GM12878 (cell line): ENCODE results near the gene ETFBKMT. TPM values are rescaled to one million over a fixed set of nuclear protein-coding genes. Genes with fewer than 3 reads are reported as not detected.

ENCODE experiments used
- ATAC-seq: fragments of 200-7000 bp; cut with Tn5 transposase; 3 replicates; pipeline ENCODE4 v1.9.1; 2020; ENCODE audit warnings: mild to moderate bottlenecking, moderate library complexity
- BruUV-seq: library from RNA; stranded (reverse); fragments of 400-500 nt; replicated peaks from 2 replicates; lab custom pipeline; 2021; lab: Mats Ljungman, UMichigan
- CTCF ChIA-PET: fragments of 300-600 bp; sonication (Branson Sonifier 250); formaldehyde crosslinking; extraction: SDS; loops from one replicate; lab custom pipeline; 2021; ENCODE audit warnings: inconsistent platforms; lab: Yijun Ruan, JAX
- POLR2A ChIA-PET: fragments of 350-600 bp; formaldehyde crosslinking; extraction: SDS; loops from one replicate; lab custom pipeline; 2021; ENCODE audit warnings: inconsistent platforms; lab: Charles Lee
- RAD21 ChIA-PET: fragments of 300-600 bp; sonication (Branson Sonifier 250); formaldehyde crosslinking; loops from one replicate; lab custom pipeline; 2023; ENCODE audit warnings: antibody characterized with exemption; ENCODE audit not compliant: unreplicated experiment; lab: Charles Lee
- SMC1A ChIA-PET: fragments of 300-600 bp; sonication (Branson Sonifier 250); formaldehyde crosslinking; loops from one replicate; lab custom pipeline; 2023; ENCODE audit not compliant: unreplicated experiment, uncharacterized antibody; lab: Charles Lee
- DNase-seq: peaks from one replicate; pipeline ENCODE4 v3.0.0-alpha.2; 2011; ENCODE audit warnings: low read depth, low spot score
- FAIRE-seq: peaks from 3 replicates; lab custom pipeline; 2011; peaks lifted over from hg19 to GRCh38; lab: Jason Lieb, UNC
- H2AFZ ChIP-seq: 2 replicates; pipeline ENCODE4 v1.6.0; 2011; ENCODE audit warnings: low read depth, low read length, control low read depth; ENCODE audit not compliant: control insufficient read depth
- H3K27ac ChIP-seq: 2 replicates; pipeline ENCODE4 v1.5.1; 2011; ENCODE audit warnings: control low read depth; ENCODE audit not compliant: control insufficient read depth, insufficient read depth
- H3K27me3 ChIP-seq, 2 experiments: replicated peaks in 1 of 2; 2 replicates each; pipeline versions ENCODE4 v1.6.0 to v1.6.1; 2011; ENCODE audit warnings: low read length in 1 of 2; ENCODE audit not compliant: control insufficient read depth in 2 of 2, insufficient read depth in 2 of 2
- H3K36me3 ChIP-seq, 2 experiments: 2 replicates each; pipeline ENCODE4 v1.5.1; 2011; ENCODE audit warnings: low read length in 1 of 2; ENCODE audit not compliant: control insufficient read depth in 2 of 2, insufficient read depth in 2 of 2
- H3K4me1 ChIP-seq: 2 replicates; pipeline ENCODE4 v1.6.1; 2011; ENCODE audit warnings: mild to moderate bottlenecking, low read length, moderate library complexity, mixed read lengths; ENCODE audit not compliant: control insufficient read depth, insufficient read depth
- H3K4me2 ChIP-seq: 2 replicates; pipeline ENCODE4 v1.6.0; 2011; ENCODE audit warnings: control low read depth; ENCODE audit not compliant: control insufficient read depth, insufficient read depth
- H3K4me3 ChIP-seq: fragments of 200-600 bp; sonication (generic); 2 replicates; pipeline ENCODE4 v1.5.1; 2016
- H3K79me2 ChIP-seq: 2 replicates; pipeline ENCODE4 v1.6.0; 2011; ENCODE audit warnings: low read length; ENCODE audit not compliant: control insufficient read depth, insufficient read depth
- H3K9ac ChIP-seq: 2 replicates; pipeline ENCODE4 v1.8.0; 2011; ENCODE audit warnings: low read length, control low read depth, mixed read lengths; ENCODE audit not compliant: control insufficient read depth, insufficient read depth
- H3K9me3 ChIP-seq: replicated peaks from 3 replicates; pipeline ENCODE4 v1.5.1; 2011; ENCODE audit warnings: mild to moderate bottlenecking, low read length; ENCODE audit not compliant: control insufficient read depth, insufficient read depth
- H4K20me1 ChIP-seq: 2 replicates; pipeline ENCODE4 v1.6.0; 2011; ENCODE audit not compliant: control insufficient read depth, insufficient read depth
- BCL11A ChIP-seq: IDR thresholded peaks from 2 replicates; pipeline ENCODE4 v1.6.1; 2011; ENCODE audit warnings: low read depth, low read length
- CEBPZ ChIP-seq: fragments of 150-350 bp; IDR thresholded peaks from 2 replicates; pipeline ENCODE4 v1.6.1; 2016; ENCODE audit warnings: low read depth, low read length
- CHD1 ChIP-seq: IDR thresholded peaks from 2 replicates; pipeline ENCODE4 v1.6.1; 2012; ENCODE audit warnings: low read depth, low read length, improper control_type of control experiment
- HDAC2 ChIP-seq: fragments of 200-600 bp; sonication (generic); IDR thresholded peaks from 2 replicates; pipeline ENCODE4 v1.6.1; 2017
- PML ChIP-seq: IDR thresholded peaks from 2 replicates; pipeline ENCODE4 v1.6.1; 2012; ENCODE audit warnings: low read length, inconsistent platforms
- POLR2A ChIP-seq: IDR thresholded peaks from 2 replicates; pipeline ENCODE4 v1.6.1; 2011; ENCODE audit warnings: low read depth, mild to moderate bottlenecking, low read length
- STAT1 ChIP-seq: fragments of 450-650 bp; conservative IDR thresholded peaks from 2 replicates; pipeline ENCODE4 v1.6.1; 2014; ENCODE audit warnings: antibody characterized with exemption, mild to moderate bottlenecking
- WGBS: methylation state at CpG from one replicate; pipeline ENCODE4 v1.1.6; 2016; ENCODE audit warnings: low lambda C conversion rate; ENCODE audit not compliant: insufficient replicate concordance, insufficient coverage; ENCODE audit errors: missing lambda C conversion rate; 5-methylcytosine and 5-hydroxymethylcytosine counted together
- in situ Hi-C: fragments of 300-500 bp; cut with MboI; formaldehyde crosslinking; loops from 9 replicates; pipeline ENCODE4 v1.14.3; 2018; ENCODE audit warnings: mixed read lengths
- intact Hi-C: fragments of 100-400 bp; cut with micrococcal nuclease; formaldehyde crosslinking; loops from one replicate; pipeline ENCODE4 v1.14.2; 2022; ENCODE audit not compliant: unreplicated experiment
- polyA plus RNA-seq, 11 experiments: library from polyadenylated mRNA; depleted of rRNA in 4 of 11; unstranded in 6 of 11; stranded (reverse) in 5 of 11; fragments of >200 nt; fragmentation: Nextera tagmentation in 4 of 11; fragmentation: Illumina TruSeq in 1 of 11; extraction: Ambion mirVana in 4 of 11; extraction: Trizol in 1 of 11; gene quantifications; 1 replicate in 1 of 11; 2 replicates in 10 of 11; pipeline versions ENCODE4 v1.2.1 to v1.2.3, GENCODE V29; 2011 to 2016; ENCODE audit warnings: inconsistent platforms in 2 of 11, missing spikeins in 2 of 11, low read depth in 1 of 11
- total RNA-seq, 4 experiments: library from RNA; depleted of rRNA in 3 of 4; stranded (reverse); fragments of >200 nt in 3 of 4; fragmentation: Illumina TruSeq in 1 of 4; extraction: Trizol in 1 of 4; gene quantifications; 2 replicates each; pipeline versions ENCODE4 v1.2.1 to v1.2.3, GENCODE V29; 2013 to 2021
- TF ChIP-seq, protein P1 (sequence below): IDR thresholded peaks from 2 replicates; pipeline ENCODE4 v1.6.1; 2012; ENCODE audit warnings: mild to moderate bottlenecking, low read depth, low read length
- TF ChIP-seq, protein P2 (sequence below): fragments of 450-650 bp; IDR thresholded peaks from 2 replicates; pipeline ENCODE4 v1.6.1; 2017; ENCODE audit warnings: borderline replicate concordance
- TF ChIP-seq, protein P3 (sequence below): IDR thresholded peaks from 2 replicates; pipeline ENCODE4 v1.6.1; 2012; ENCODE audit warnings: low read depth, low read length, improper control_type of control experiment

ETFBKMT gene
- total and polyA plus RNA-seq, 10 of the 15 experiments (the other 5 are each of a cell fraction or from before 2014, with no cell fraction given): 0.25 to 1.1 (median 0.65) TPM

DNA sequence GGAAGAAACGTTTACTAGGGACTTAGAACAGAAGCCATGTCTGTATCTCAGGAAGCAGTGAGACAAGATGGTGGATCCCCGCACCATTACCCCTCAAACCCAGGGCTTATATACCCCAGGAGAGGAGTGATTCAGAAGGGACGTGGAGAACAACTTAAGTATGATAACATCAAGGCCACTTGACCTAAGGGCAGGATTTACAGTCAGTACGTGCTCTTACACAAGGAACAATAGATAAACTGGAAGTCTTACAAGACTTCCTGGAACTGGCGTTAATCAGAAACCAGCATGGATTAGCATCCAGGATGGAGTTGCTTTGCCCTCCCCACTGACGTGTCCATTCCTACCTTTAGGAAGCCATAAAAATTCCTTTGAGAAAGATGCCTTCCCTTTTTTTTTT, 8.6 kb upstream of the ETFBKMT start:
- CTCF ChIA-PET: interaction anchor here (3.7 kb wide), 1 partner anchor 247 kb away, joined by 37 read pairs; no protein-coding TSS in a partner anchor
- H3K4me2 ChIP-seq: no peak overlapping the region

More for the DNA sequence above, 8.6 kb upstream of the ETFBKMT start:
- DNase-seq (no peak), FAIRE-seq (no peak), ATAC-seq (no peak)
- H3K9me3 ChIP-seq: no peaks in the 10 kb centered on the region
- intact Hi-C loops (loop anchor here (5.0 kb wide), 3 partner anchors 249 to 1266 kb away; no protein-coding TSS in a partner anchor), in situ Hi-C loops (loop anchor here (5.0 to 25.0 kb wide), 4 partner anchors 661 to 1261 kb away; no protein-coding TSS in a partner anchor)
- H2AFZ ChIP-seq: no peak overlapping the region
- RAD21 ChIA-PET: no interaction called here
- no peaks in the 10 kb centered on the region for H3K27me3 ChIP-seq
- H4K20me1 ChIP-seq: no peaks in the 10 kb centered on the region
- no peaks in the 10 kb centered on the region for H3K79me2 ChIP-seq
- WGBS: 81% methylated on average over 6 of the region's 6 CpGs
- no peak overlapping the region for H3K4me3 ChIP-seq
- H3K27ac ChIP-seq: no peak overlapping the region
- POLR2A ChIA-PET: no interaction called here
- no peak overlapping the region for H3K9ac ChIP-seq
- no peak for TF ChIP-seq CEBPZ
- no peak for TF ChIP-seq PML
- no peak for TF ChIP-seq BCL11A
- no peak for TF ChIP-seq STAT1
- no peak for TF ChIP-seq POLR2A
- no peak for TF ChIP-seq HDAC2
- TF ChIP-seq CHD1: no peak
- TF ChIP-seq, protein P1, sequence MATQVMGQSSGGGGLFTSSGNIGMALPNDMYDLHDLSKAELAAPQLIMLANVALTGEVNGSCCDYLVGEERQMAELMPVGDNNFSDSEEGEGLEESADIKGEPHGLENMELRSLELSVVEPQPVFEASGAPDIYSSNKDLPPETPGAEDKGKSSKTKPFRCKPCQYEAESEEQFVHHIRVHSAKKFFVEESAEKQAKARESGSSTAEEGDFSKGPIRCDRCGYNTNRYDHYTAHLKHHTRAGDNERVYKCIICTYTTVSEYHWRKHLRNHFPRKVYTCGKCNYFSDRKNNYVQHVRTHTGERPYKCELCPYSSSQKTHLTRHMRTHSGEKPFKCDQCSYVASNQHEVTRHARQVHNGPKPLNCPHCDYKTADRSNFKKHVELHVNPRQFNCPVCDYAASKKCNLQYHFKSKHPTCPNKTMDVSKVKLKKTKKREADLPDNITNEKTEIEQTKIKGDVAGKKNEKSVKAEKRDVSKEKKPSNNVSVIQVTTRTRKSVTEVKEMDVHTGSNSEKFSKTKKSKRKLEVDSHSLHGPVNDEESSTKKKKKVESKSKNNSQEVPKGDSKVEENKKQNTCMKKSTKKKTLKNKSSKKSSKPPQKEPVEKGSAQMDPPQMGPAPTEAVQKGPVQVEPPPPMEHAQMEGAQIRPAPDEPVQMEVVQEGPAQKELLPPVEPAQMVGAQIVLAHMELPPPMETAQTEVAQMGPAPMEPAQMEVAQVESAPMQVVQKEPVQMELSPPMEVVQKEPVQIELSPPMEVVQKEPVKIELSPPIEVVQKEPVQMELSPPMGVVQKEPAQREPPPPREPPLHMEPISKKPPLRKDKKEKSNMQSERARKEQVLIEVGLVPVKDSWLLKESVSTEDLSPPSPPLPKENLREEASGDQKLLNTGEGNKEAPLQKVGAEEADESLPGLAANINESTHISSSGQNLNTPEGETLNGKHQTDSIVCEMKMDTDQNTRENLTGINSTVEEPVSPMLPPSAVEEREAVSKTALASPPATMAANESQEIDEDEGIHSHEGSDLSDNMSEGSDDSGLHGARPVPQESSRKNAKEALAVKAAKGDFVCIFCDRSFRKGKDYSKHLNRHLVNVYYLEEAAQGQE: no peak
- TF ChIP-seq, protein P2, sequence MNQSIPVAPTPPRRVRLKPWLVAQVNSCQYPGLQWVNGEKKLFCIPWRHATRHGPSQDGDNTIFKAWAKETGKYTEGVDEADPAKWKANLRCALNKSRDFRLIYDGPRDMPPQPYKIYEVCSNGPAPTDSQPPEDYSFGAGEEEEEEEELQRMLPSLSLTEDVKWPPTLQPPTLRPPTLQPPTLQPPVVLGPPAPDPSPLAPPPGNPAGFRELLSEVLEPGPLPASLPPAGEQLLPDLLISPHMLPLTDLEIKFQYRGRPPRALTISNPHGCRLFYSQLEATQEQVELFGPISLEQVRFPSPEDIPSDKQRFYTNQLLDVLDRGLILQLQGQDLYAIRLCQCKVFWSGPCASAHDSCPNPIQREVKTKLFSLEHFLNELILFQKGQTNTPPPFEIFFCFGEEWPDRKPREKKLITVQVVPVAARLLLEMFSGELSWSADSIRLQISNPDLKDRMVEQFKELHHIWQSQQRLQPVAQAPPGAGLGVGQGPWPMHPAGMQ: no peak
- TF ChIP-seq, protein P3, sequence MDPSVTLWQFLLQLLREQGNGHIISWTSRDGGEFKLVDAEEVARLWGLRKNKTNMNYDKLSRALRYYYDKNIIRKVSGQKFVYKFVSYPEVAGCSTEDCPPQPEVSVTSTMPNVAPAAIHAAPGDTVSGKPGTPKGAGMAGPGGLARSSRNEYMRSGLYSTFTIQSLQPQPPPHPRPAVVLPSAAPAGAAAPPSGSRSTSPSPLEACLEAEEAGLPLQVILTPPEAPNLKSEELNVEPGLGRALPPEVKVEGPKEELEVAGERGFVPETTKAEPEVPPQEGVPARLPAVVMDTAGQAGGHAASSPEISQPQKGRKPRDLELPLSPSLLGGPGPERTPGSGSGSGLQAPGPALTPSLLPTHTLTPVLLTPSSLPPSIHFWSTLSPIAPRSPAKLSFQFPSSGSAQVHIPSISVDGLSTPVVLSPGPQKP: no peak
- H3K4me1 ChIP-seq: peaks cover 10% of the 10 kb centered on the region
- H3K36me3 ChIP-seq: no peaks in the 10 kb centered on the region
- no TSS peak for BruUV-seq
- SMC1A ChIA-PET: interaction anchor here (1.3 to 3.8 kb wide), 3 partner anchors 13 to 1104 kb away, joined by 3 to 34 read pairs (median 23); partner anchors contain the start of gene YARS2
